Esophagus squamous epithelium (tissue), 5 donors: ENCODE measurements around the gene SULT2B1. TPM values are rescaled to one million over a fixed set of nuclear protein-coding genes. Genes with fewer than 3 reads are reported as not detected.
"Not testable (repeated sequence)": the region's sequence is repeated elsewhere in the genome, so short reads cannot be mapped to it uniquely, and the experiment has no call there.

ENCODE experiments used
- DNase-seq: peaks from one replicate; lab custom pipeline; 2025; lab: John Stamatoyannopoulos, UW
- H3K27ac ChIP-seq, 4 donors: fragments of 200-600 bp; sonication (generic); one replicate each; pipeline ENCODE4 v1.5.1; 2016 to 2019; ENCODE audit warnings: mild to moderate bottlenecking in 1 of 4
- H3K27me3 ChIP-seq, 4 donors: fragments of 200-600 bp; sonication (generic); 1 replicate in 3 of 4; 2 replicates in 1 of 4; pipeline versions ENCODE4 v1.5.1 to v1.6.0; 2017 to 2021; ENCODE audit warnings: antibody characterized with exemption in 1 of 4
- H3K36me3 ChIP-seq, 3 donors: fragments of 200-600 bp; sonication (generic); one replicate each; pipeline ENCODE4 v1.5.1; 2016 to 2019
- H3K4me1 ChIP-seq, 3 donors: fragments of 200-600 bp; sonication (generic); one replicate each; pipeline ENCODE4 v1.5.1; 2017 to 2019
- H3K4me3 ChIP-seq, 4 donors: fragments of 200-600 bp; sonication (generic); 1 replicate in 3 of 4; 2 replicates in 1 of 4; pipeline ENCODE4 v1.5.1; 2016 to 2019; ENCODE audit warnings: mild to moderate bottlenecking in 2 of 4, moderate library complexity in 1 of 4
- H3K9me3 ChIP-seq, 3 donors: fragments of 200-600 bp; sonication (generic); one replicate each; pipeline ENCODE4 v1.5.1; 2016 to 2019
- POLR2A ChIP-seq, 4 donors: fragments of 450-650 bp; IDR thresholded peaks; one replicate each; pipeline ENCODE4 v1.6.1; 2017; ENCODE audit warnings: antibody characterized with exemption in 4 of 4, mild to moderate bottlenecking in 4 of 4, moderate library complexity in 3 of 4
- WGBS, 2 donors: methylation state at CpG; one replicate each; pipeline ENCODE4 v1.1.5; 2018; 5-methylcytosine and 5-hydroxymethylcytosine counted together
- intact Hi-C: fragments of 100-400 bp; cut with DNase I; formaldehyde crosslinking; loops from one replicate; pipeline ENCODE4 v1.15.0; 2022
- total RNA-seq, 4 donors: library from RNA; depleted of rRNA; stranded (reverse); fragments of >200 nt; gene quantifications; one replicate each; pipeline ENCODE4 v1.1.0, GENCODE V29; 2016
- TF ChIP-seq, protein P1 (sequence below), 6 experiments: fragments of 450-650 bp in 4 of 6; fragments of 200-600 bp in 2 of 6; sonication (generic) in 2 of 6; IDR thresholded peaks; one replicate each; pipeline ENCODE4 v1.5.1; 2016 to 2019; ENCODE audit warnings: antibody characterized with exemption in 6 of 6, mild to moderate bottlenecking in 4 of 6, moderate library complexity in 4 of 6
- donor health status: DM: yes; HTN: yes; CAD: no.

Gene SULT2B1
- total RNA-seq, 4 donors from 2014 or later = 84.8 to 253 (median 150) TPM

- H3K4me3 ChIP-seq = no peak overlapping the region
- no peaks in the 10 kb centered on the region for H3K4me1 ChIP-seq
- WGBS, 2 donors = 94% methylated on average over 3 of the region's 4 CpGs; no CpG with 5 or more reads in 1 of the 2 donors
- TF ChIP-seq, protein P1, sequence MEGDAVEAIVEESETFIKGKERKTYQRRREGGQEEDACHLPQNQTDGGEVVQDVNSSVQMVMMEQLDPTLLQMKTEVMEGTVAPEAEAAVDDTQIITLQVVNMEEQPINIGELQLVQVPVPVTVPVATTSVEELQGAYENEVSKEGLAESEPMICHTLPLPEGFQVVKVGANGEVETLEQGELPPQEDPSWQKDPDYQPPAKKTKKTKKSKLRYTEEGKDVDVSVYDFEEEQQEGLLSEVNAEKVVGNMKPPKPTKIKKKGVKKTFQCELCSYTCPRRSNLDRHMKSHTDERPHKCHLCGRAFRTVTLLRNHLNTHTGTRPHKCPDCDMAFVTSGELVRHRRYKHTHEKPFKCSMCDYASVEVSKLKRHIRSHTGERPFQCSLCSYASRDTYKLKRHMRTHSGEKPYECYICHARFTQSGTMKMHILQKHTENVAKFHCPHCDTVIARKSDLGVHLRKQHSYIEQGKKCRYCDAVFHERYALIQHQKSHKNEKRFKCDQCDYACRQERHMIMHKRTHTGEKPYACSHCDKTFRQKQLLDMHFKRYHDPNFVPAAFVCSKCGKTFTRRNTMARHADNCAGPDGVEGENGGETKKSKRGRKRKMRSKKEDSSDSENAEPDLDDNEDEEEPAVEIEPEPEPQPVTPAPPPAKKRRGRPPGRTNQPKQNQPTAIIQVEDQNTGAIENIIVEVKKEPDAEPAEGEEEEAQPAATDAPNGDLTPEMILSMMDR (IDR thresholded peaks at IDR 0.05) = no peak
- no peak for TF ChIP-seq POLR2A (IDR thresholded peaks at IDR 0.05)
- DNase-seq = no peak
- no peak overlapping the region for H3K27ac ChIP-seq
- intact Hi-C loops = no loop called here
- no peaks in the 10 kb centered on the region for H3K36me3 ChIP-seq
- H3K9me3 ChIP-seq = peaks cover 0 to 36% (median 15%) of the 10 kb centered on the region in 3 donors
- peaks cover 0 to 6% (median 0%) of the 10 kb centered on the region in 4 donors for H3K27me3 ChIP-seq
Measured at GRCh38 chr19:48529156-48529555, 22.8 kb upstream of the SULT2B1 start.

GRCh38 chr19:48530066-48530720, 21.8 kb upstream of the SULT2B1 start:
- intact Hi-C loops = no loop called here
- Histone ChIP-seq H3K4me1 (no peaks in the 10 kb centered on the region), H3K9me3 (peaks cover 0 to 32% (median 10%) of the 10 kb centered on the region in 3 donors), H3K27ac (no peak overlapping the region), H3K27me3 (peaks cover 0 to 6% (median 0%) of the 10 kb centered on the region in 4 donors), H3K4me3 (no peak overlapping the region), H3K36me3 (no peaks in the 10 kb centered on the region)
- TF ChIP-seq, protein P1 (IDR thresholded peaks at IDR 0.05) = no peak
- no peak for TF ChIP-seq POLR2A (IDR thresholded peaks at IDR 0.05)
- no peak for DNase-seq
- whole genome bisulfite sequencing, 2 donors = 60 to 67% methylated on average over 18 to 20 of the region's 20 CpGs

DNA sequence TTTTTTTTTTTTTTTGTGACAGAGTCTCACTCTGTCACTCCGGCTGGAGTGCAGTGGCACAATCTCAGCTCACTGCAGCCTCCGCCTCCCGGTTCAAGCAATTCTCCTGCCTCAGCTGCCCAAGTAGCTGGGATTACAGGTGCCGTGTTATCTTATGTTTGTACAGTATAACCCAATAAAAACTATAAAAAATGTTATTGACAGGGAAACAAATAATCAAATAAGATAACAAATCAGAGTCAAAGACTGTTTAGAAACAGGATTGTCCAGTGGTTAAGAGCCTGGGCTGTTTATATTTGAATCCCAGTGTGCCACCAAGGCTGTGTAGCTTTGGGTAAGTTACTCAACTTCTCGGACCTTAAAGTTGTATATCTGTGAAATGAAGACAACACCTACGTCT, 21.2 kb upstream of the SULT2B1 start:
- intact Hi-C loops = no loop called here
- no peak for TF ChIP-seq POLR2A (IDR thresholded peaks at IDR 0.05)
- TF ChIP-seq, protein P1 (IDR thresholded peaks at IDR 0.05) = no peak
- Histone ChIP-seq H3K4me3 (no peak overlapping the region), H3K36me3 (no peaks in the 10 kb centered on the region), H3K27me3 (peaks cover 0 to 6% (median 0%) of the 10 kb centered on the region in 4 donors), H3K9me3 (peaks cover 0 to 32% (median 10%) of the 10 kb centered on the region in 3 donors), H3K27ac (no peak overlapping the region), H3K4me1 (no peaks in the 10 kb centered on the region)
- WGBS, 2 donors = 72% methylated on average over 6 of the region's 6 CpGs
- no peak for DNase-seq

- 74 to 79% methylated on average over 9 to 10 of the region's 10 CpGs for WGBS, 2 donors
- TF ChIP-seq, protein P1 (IDR thresholded peaks at IDR 0.05) = no peak
- TF ChIP-seq POLR2A (IDR thresholded peaks at IDR 0.05) = no peak
Measured at GRCh38 chr19:48533770-48534169, 18.2 kb upstream of the SULT2B1 start.

GRCh38 chr19:48537541-48537940, 14.4 kb upstream of the SULT2B1 start:
- Histone ChIP-seq H3K27ac (no peak overlapping the region), H3K27me3 (no peaks in the 10 kb centered on the region), H3K9me3 (no peaks in the 10 kb centered on the region), H3K4me3 (no peak overlapping the region), H3K4me1 (peaks cover 0 to 18% (median 0%) of the 10 kb centered on the region in 3 donors), H3K36me3 (no peaks in the 10 kb centered on the region)
- WGBS, 2 donors = 69 to 72% methylated on average over 7 of the region's 7 CpGs
- DNase-seq = no peak
- intact Hi-C loops = no loop called here
- TF ChIP-seq, protein P1 (IDR thresholded peaks at IDR 0.05) = no peak
- no peak for TF ChIP-seq POLR2A (IDR thresholded peaks at IDR 0.05)

More at GRCh38 chr19:48533770-48534169, 18.2 kb upstream of the SULT2B1 start:
- no peak overlapping the region for H3K27ac ChIP-seq
- peaks cover 0 to 8% (median 3%) of the 10 kb centered on the region in 3 donors for H3K9me3 ChIP-seq
- H3K27me3 ChIP-seq = peaks cover 0 to 6% (median 0%) of the 10 kb centered on the region in 4 donors
- H3K36me3 ChIP-seq = no peaks in the 10 kb centered on the region
- no peaks in the 10 kb centered on the region for H3K4me1 ChIP-seq
- intact Hi-C loops = no loop called here
- DNase-seq = no peak
- H3K4me3 ChIP-seq = no peak overlapping the region

- WGBS, 2 donors = 86 to 89% methylated on average over 7 of the region's 8 CpGs
- H3K27ac ChIP-seq, intact Hi-C loops, H3K27me3 ChIP-seq, DNase-seq, H3K36me3 ChIP-seq, H3K9me3 ChIP-seq, H3K4me3 ChIP-seq: not testable (repeated sequence)
- H3K4me1 ChIP-seq = peaks cover 0 to 23% (median under 1%) of the 10 kb centered on the region in 3 donors
Measured at GRCh38 chr19:48538057-48538456, 13.9 kb upstream of the SULT2B1 start.
